ENCODE measurements around the gene SCN4A.
"Not testable (repeated sequence)": the region's sequence is repeated elsewhere in the genome, so short reads cannot be mapped to it uniquely, and the experiment has no call there.

SCN4A gene

DNA sequence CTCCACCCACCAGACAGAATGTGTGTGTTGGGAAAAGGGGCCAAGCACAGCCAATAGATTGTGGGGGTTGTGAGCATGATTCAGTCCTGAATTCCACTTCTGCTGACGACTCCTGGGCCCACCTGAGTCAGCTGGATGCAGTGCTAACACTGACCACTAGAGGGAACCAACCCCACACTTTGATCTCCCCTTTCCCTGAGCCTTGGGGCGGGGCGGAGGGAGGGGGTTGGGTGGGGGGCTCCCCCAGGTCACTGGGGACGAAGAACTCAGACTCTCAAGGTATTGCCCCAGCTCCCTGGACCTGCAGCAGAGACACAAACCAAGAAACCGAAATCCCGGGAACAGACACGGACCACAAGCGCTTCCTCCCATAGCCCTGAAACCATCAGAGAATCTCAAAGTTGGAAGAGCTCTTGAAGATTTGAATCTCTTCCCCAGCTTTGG lies 61.0 kb downstream of the SCN4A start:
- TF ChIP-seq, protein P1, sequence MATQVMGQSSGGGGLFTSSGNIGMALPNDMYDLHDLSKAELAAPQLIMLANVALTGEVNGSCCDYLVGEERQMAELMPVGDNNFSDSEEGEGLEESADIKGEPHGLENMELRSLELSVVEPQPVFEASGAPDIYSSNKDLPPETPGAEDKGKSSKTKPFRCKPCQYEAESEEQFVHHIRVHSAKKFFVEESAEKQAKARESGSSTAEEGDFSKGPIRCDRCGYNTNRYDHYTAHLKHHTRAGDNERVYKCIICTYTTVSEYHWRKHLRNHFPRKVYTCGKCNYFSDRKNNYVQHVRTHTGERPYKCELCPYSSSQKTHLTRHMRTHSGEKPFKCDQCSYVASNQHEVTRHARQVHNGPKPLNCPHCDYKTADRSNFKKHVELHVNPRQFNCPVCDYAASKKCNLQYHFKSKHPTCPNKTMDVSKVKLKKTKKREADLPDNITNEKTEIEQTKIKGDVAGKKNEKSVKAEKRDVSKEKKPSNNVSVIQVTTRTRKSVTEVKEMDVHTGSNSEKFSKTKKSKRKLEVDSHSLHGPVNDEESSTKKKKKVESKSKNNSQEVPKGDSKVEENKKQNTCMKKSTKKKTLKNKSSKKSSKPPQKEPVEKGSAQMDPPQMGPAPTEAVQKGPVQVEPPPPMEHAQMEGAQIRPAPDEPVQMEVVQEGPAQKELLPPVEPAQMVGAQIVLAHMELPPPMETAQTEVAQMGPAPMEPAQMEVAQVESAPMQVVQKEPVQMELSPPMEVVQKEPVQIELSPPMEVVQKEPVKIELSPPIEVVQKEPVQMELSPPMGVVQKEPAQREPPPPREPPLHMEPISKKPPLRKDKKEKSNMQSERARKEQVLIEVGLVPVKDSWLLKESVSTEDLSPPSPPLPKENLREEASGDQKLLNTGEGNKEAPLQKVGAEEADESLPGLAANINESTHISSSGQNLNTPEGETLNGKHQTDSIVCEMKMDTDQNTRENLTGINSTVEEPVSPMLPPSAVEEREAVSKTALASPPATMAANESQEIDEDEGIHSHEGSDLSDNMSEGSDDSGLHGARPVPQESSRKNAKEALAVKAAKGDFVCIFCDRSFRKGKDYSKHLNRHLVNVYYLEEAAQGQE (IDR thresholded peaks at IDR 0.05; ENCODE audit: insufficient read depth in 1 of 2, low read depth in 2 of 2, low read length in 2 of 2) = no peak
- TF ChIP-seq FOXP2 (optimal IDR thresholded peaks at IDR 0.05; ENCODE audit: borderline replicate concordance, extremely low read depth, extremely low read length, insufficient read depth) = no peak
- no peak for TF ChIP-seq SIN3A (IDR thresholded peaks at IDR 0.05; ENCODE audit: borderline replicate concordance, insufficient read depth, low read length)
- no peak for TF ChIP-seq POLR2AphosphoS5 (IDR thresholded peaks at IDR 0.05; ENCODE audit: low read depth, low read length)
- TF ChIP-seq TAF1 (IDR thresholded peaks at IDR 0.05; ENCODE audit: borderline replicate concordance, insufficient read depth, low read length) = no peak

DNA sequence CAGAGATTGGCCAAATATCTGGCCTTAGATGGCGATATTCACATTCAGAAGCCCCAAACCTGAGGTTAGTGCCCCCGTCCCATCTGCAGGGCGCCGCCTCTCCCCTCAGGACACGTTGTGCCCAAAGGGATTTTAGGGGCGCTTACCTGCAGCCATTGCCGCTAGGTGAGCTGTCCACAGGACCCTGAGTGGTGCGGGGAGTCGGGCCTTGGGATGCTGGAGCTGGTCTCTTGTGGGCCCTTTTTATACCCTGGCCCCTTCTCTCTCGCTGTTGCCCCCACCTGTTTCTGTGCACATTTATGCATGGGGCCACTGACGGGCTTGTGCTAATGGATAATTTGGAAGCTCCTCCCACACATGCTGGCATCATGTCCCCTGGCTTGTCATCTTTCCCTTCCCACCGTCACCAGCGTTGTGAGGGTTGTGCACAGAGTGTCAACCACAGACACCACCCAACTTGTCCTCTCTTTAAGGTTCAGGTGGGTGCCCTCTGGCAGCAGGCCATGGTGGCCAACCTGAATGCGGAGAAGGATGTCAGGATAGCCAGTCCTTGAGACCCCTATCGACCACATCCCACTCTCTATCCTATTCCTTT lies 61.6 kb downstream of the SCN4A start, which contains the start of gene CSHL1:
CSHL1 (minus strand) TSS at position 218 of the 595 bp plus-strand sequence; CDS start at position 156, 62 bp downstream.
- TF ChIP-seq SIN3A (IDR thresholded peaks at IDR 0.05; ENCODE audit: borderline replicate concordance, insufficient read depth, low read length) = no peak
- no peak for TF ChIP-seq POLR2AphosphoS5 (IDR thresholded peaks at IDR 0.05; ENCODE audit: low read depth, low read length)
- TF ChIP-seq FOXP2 (optimal IDR thresholded peaks at IDR 0.05; ENCODE audit: borderline replicate concordance, extremely low read depth, extremely low read length, insufficient read depth) = no peak
- TF ChIP-seq TAF1 (IDR thresholded peaks at IDR 0.05; ENCODE audit: borderline replicate concordance, insufficient read depth, low read length) = no peak
- TF ChIP-seq, protein P1 (IDR thresholded peaks at IDR 0.05; ENCODE audit: insufficient read depth in 1 of 2, low read depth in 2 of 2, low read length in 2 of 2) = no peak

DNA sequence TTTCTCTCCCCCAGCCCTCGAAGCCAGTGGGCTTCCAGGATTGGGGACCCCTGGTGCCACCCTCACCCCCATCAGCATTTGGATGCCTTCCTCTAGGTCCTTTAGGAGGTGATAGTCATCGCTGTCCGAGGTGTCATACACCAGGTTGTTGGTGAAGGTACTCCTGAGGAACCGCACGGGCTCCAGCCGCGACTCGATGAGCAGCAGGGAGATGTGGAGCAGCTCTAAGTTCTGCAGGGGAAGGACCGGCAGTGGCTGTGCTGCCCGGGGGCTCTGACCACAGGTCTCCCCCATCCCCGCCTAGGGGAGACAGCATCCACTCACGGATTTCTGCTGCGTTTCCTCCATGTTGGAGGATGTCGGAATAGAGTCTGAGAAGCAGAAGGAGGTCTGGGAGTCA lies 62.6 kb downstream of the SCN4A start:
- TF ChIP-seq, protein P1 (IDR thresholded peaks at IDR 0.05; ENCODE audit: insufficient read depth in 1 of 2, low read depth in 2 of 2, low read length in 2 of 2) = no peak
- TF ChIP-seq POLR2AphosphoS5 (IDR thresholded peaks at IDR 0.05; ENCODE audit: low read depth, low read length) (no peak), FOXP2 (optimal IDR thresholded peaks at IDR 0.05; ENCODE audit: borderline replicate concordance, extremely low read depth, extremely low read length, insufficient read depth) (no peak), TAF1 (IDR thresholded peaks at IDR 0.05; ENCODE audit: borderline replicate concordance, insufficient read depth, low read length) (no peak), SIN3A (IDR thresholded peaks at IDR 0.05; ENCODE audit: borderline replicate concordance, insufficient read depth, low read length) (no peak)

DNA sequence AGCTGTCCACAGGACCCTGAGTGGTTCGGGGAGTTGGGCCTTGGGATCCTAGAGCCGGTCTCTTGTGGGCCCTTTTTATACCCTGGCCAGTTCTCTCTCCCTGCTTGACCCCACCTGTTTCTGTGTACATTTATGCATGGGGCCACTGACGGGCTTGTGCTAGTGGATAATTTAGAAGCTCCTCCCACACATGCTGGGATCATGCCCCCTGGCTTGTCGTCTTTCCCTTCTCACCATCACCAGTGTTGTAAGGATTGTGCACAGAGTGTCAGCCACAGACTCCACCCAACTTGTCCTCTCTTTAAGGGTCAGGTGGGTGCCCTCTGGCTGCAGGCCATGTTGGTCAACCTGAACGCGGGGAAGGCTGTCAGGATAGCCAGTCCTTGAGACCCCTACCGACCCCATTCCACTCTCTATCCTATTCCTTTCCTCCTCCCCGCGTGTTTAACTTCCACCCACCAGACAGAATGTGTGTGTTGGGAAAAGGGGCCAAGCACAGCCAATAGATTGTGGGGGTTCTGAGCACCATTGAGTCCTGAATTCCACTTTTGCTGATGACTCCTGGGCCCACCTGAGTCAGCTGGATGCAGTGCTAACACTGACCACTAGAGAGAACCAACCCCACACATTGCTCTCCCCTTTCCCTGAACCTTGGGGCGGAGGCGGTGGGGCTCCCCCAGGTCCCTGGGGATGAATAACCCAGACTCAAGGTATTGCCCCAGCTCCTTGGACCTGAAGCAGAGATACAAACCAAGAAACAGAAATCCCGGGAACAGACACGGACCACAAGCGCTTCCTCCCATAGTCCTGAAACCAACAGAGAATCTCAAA lies 76.0 kb downstream of the SCN4A start, which contains the start of gene CSH1:
CSH1 (minus strand) TSS at position 51 of the 831 bp plus-strand sequence. CDS start 63 bp downstream, outside the sequence.
- TF ChIP-seq, protein P1 (IDR thresholded peaks at IDR 0.05; ENCODE audit: insufficient read depth in 1 of 2, low read depth in 2 of 2, low read length in 2 of 2) = not testable (repeated sequence)
- TF ChIP-seq FOXP2 (optimal IDR thresholded peaks at IDR 0.05; ENCODE audit: borderline replicate concordance, extremely low read depth, extremely low read length, insufficient read depth); TAF1 (IDR thresholded peaks at IDR 0.05; ENCODE audit: borderline replicate concordance, insufficient read depth, low read length): not testable (repeated sequence)

Data from PFSK-1 (cell line).